Loucy (cell line): ENCODE results near the gene RALGDS.

Source experiments
- EZH2phosphoT487 ChIP-seq: fragments of 200-600 bp; IDR thresholded peaks from 2 replicates; pipeline ENCODE4 v1.6.1; 2018; ENCODE audit warnings: antibody characterized with exemption, mild to moderate bottlenecking, moderate library complexity, borderline replicate concordance
- TF ChIP-seq, protein P1 (sequence below): fragments of 200-600 bp; sonication (generic); conservative IDR thresholded peaks from 2 replicates; pipeline ENCODE4 v1.5.1; 2014; ENCODE audit warnings: mild to moderate bottlenecking, antibody characterized with exemption, low read length

GRCh38 chr9:133141833-133142595 is 21.0 kb upstream of the RALGDS start:
- TF ChIP-seq, protein P1, sequence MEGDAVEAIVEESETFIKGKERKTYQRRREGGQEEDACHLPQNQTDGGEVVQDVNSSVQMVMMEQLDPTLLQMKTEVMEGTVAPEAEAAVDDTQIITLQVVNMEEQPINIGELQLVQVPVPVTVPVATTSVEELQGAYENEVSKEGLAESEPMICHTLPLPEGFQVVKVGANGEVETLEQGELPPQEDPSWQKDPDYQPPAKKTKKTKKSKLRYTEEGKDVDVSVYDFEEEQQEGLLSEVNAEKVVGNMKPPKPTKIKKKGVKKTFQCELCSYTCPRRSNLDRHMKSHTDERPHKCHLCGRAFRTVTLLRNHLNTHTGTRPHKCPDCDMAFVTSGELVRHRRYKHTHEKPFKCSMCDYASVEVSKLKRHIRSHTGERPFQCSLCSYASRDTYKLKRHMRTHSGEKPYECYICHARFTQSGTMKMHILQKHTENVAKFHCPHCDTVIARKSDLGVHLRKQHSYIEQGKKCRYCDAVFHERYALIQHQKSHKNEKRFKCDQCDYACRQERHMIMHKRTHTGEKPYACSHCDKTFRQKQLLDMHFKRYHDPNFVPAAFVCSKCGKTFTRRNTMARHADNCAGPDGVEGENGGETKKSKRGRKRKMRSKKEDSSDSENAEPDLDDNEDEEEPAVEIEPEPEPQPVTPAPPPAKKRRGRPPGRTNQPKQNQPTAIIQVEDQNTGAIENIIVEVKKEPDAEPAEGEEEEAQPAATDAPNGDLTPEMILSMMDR: no peak
- no peak for TF ChIP-seq EZH2phosphoT487
